Activated naive CD4-positive, alpha-beta T cell treated with anti-CD3 and anti-CD28 coated beads, Interleukin-2, amount 10 ng/mL, durations not matched to agents 7 days and 5 days (primary cell): ENCODE results near the gene NUP85.
"Not testable (repeated sequence)": the region's sequence is repeated elsewhere in the genome, so short reads cannot be mapped to it uniquely, and the experiment has no call there.

Source experiments
- CTCF ChIA-PET: fragments of 350-600 bp; sonication (Branson Sonifier 250); formaldehyde crosslinking; loops from one replicate; lab custom pipeline; 2021; ENCODE audit warnings: antibody characterized with exemption; lab: Charles Lee
- DNase-seq: peaks from one replicate; pipeline ENCODE4 v3.0.0-alpha.2; 2020
- H3K27ac Mint-ChIP-seq: one replicate; pipeline ENCODE4 v1.8.0; 2021; ENCODE audit warnings: mild to moderate bottlenecking, moderate library complexity, mixed read lengths
- H3K27me3 Mint-ChIP-seq: one replicate; pipeline ENCODE4 v1.8.0; 2021; ENCODE audit warnings: mild to moderate bottlenecking, mixed read lengths
- H3K36me3 Mint-ChIP-seq: one replicate; pipeline ENCODE4 v1.8.0; 2021; ENCODE audit warnings: mixed read lengths
- H3K4me1 Mint-ChIP-seq: one replicate; pipeline ENCODE4 v1.8.0; 2021; ENCODE audit warnings: mixed read lengths
- H3K4me3 Mint-ChIP-seq: one replicate; pipeline ENCODE4 v1.8.0; 2021; ENCODE audit warnings: mild to moderate bottlenecking, moderate library complexity, mixed read lengths
- H3K9me3 Mint-ChIP-seq: one replicate; pipeline ENCODE4 v1.8.0; 2021; ENCODE audit warnings: mixed read lengths

NUP85 gene

GRCh38 chr17:75240394-75241142, 35.1 kb downstream of the NUP85 start:
- Mint-ChIP-seq H3K9me3 (no peaks in the 10 kb centered on the region), H3K27ac (peak overlapping the region; percentile 25), H3K36me3 (peaks cover 59% of the 10 kb centered on the region), H3K4me1 (peaks cover 25% of the 10 kb centered on the region), H3K4me3 (no peak overlapping the region), H3K27me3 (no peaks in the 10 kb centered on the region)
- CTCF ChIA-PET: interaction anchor here (0.5 to 4.9 kb wide), 28 partner anchors 8 to 285 kb away, joined by 3 to 42 read pairs (median 4); partner anchors contain the start of genes GGA3, GRB2, LLGL2 and MIF4GD
- peak; percentile 54 for DNase-seq

- DNase-seq: no peak
- Mint-ChIP-seq H3K36me3 (peaks cover 61% of the 10 kb centered on the region), H3K4me3 (no peak overlapping the region), H3K9me3 (no peaks in the 10 kb centered on the region), H3K27ac (no peak overlapping the region), H3K27me3 (no peaks in the 10 kb centered on the region), H3K4me1 (peaks cover 25% of the 10 kb centered on the region)
- CTCF ChIA-PET: interaction anchor here (0.5 to 4.9 kb wide), 14 partner anchors 8 to 193 kb away, joined by 3 to 42 read pairs (median 7); partner anchors contain the start of genes GGA3, MIF4GD, MRPS7 and NUP85
These were observed 35.6 kb downstream of the NUP85 start for GRCh38 chr17:75241143-75241430.

GRCh38 chr17:75241502-75241901, 36.0 kb downstream of the NUP85 start:
- Mint-ChIP-seq H3K4me3 (no peak overlapping the region), H3K36me3 (peaks cover 60% of the 10 kb centered on the region)

GRCh38 chr17:75241996-75242460, 36.5 kb downstream of the NUP85 start:
- no peak for DNase-seq

More at GRCh38 chr17:75241502-75241901, 36.0 kb downstream of the NUP85 start:
- Mint-ChIP-seq H3K27ac (peak overlapping the region; percentile 54), H3K9me3 (no peaks in the 10 kb centered on the region), H3K4me1 (peaks cover 25% of the 10 kb centered on the region), H3K27me3 (no peaks in the 10 kb centered on the region)
- no peak for DNase-seq
- CTCF ChIA-PET: interaction anchor here (0.7 to 4.9 kb wide), 8 partner anchors 7 to 193 kb away, joined by 3 to 42 read pairs (median 7); partner anchors contain the start of genes GGA3, MRPS7 and NUP85

GRCh38 chr17:75242461-75243042, 37.1 kb downstream of the NUP85 start:
- CTCF ChIA-PET: interaction anchor here (0.8 to 4.9 kb wide), 4 partner anchors 16 to 171 kb away, joined by 3 to 25 read pairs (median 3); partner anchors contain the start of genes GGA3 and MRPS7
- no peak overlapping the region for H3K4me3 Mint-ChIP-seq
- peaks cover 25% of the 10 kb centered on the region for H3K4me1 Mint-ChIP-seq
- DNase-seq: no peak
- H3K9me3 Mint-ChIP-seq: no peaks in the 10 kb centered on the region
- H3K36me3 Mint-ChIP-seq: peaks cover 54% of the 10 kb centered on the region
- H3K27ac Mint-ChIP-seq: peak overlapping the region; percentile 84
- H3K27me3 Mint-ChIP-seq: no peaks in the 10 kb centered on the region

More at GRCh38 chr17:75241996-75242460, 36.5 kb downstream of the NUP85 start:
- CTCF ChIA-PET: interaction anchor here (0.7 to 4.9 kb wide), 5 partner anchors 10 to 172 kb away, joined by 3 to 25 read pairs (median 3); partner anchors contain the start of genes GGA3 and MRPS7
- peak overlapping the region; percentile 84 for H3K27ac Mint-ChIP-seq
- H3K4me3 Mint-ChIP-seq: no peak overlapping the region
- H3K4me1 Mint-ChIP-seq: peaks cover 25% of the 10 kb centered on the region
- H3K36me3 Mint-ChIP-seq: peaks cover 60% of the 10 kb centered on the region
- no peaks in the 10 kb centered on the region for H3K27me3 Mint-ChIP-seq
- H3K9me3 Mint-ChIP-seq: no peaks in the 10 kb centered on the region

- Mint-ChIP-seq H3K27me3 (no peaks in the 10 kb centered on the region), H3K9me3 (no peaks in the 10 kb centered on the region), H3K36me3 (peaks cover 48% of the 10 kb centered on the region), H3K27ac (peak overlapping the region; percentile 8), H3K4me1 (peaks cover 21% of the 10 kb centered on the region), H3K4me3 (no peak overlapping the region)
- CTCF ChIA-PET: interaction anchor here (0.7 to 1.6 kb wide), 2 partner anchors 9 to 27 kb away, joined by 3 to 4 read pairs; partner anchors contain the start of gene MIF4GD
- no peak for DNase-seq
These were observed 38.8 kb downstream of the NUP85 start for GRCh38 chr17:75244133-75244866.

- Mint-ChIP-seq H3K36me3 (peaks cover 51% of the 10 kb centered on the region), H3K4me1 (peaks cover 28% of the 10 kb centered on the region), H3K9me3 (no peaks in the 10 kb centered on the region), H3K4me3 (no peak overlapping the region), H3K27ac (no peak overlapping the region), H3K27me3 (no peaks in the 10 kb centered on the region)
- no peak for DNase-seq
- CTCF ChIA-PET: interaction anchor here (0.6 to 1.6 kb wide), 2 partner anchors 26 to 73 kb away, joined by 3 read pairs; partner anchors contain the start of gene MIF4GD
These were observed 39.5 kb downstream of the NUP85 start for GRCh38 chr17:75245011-75245410.

GRCh38 chr17:75246404-75246803, 40.9 kb downstream of the NUP85 start:
- no peak overlapping the region for H3K27ac Mint-ChIP-seq
- H3K4me1 Mint-ChIP-seq: peaks cover 37% of the 10 kb centered on the region
- no peak for DNase-seq
- H3K36me3 Mint-ChIP-seq: peaks cover 43% of the 10 kb centered on the region
- H3K9me3 Mint-ChIP-seq: no peaks in the 10 kb centered on the region
- H3K4me3 Mint-ChIP-seq: no peak overlapping the region
- CTCF ChIA-PET: interaction anchor here (0.6 kb wide), 1 partner anchor 16 kb away, joined by 5 read pairs; no protein-coding TSS in a partner anchor
- H3K27me3 Mint-ChIP-seq: no peaks in the 10 kb centered on the region

GRCh38 chr17:75249564-75249963, 44.1 kb downstream of the NUP85 start:
- no peaks in the 10 kb centered on the region for H3K9me3 Mint-ChIP-seq
- CTCF ChIA-PET: interaction anchor here (1.0 to 3.8 kb wide), 6 partner anchors 11 to 163 kb away, joined by 4 to 42 read pairs (median 8); partner anchors contain the start of gene MIF4GD
- H3K4me3 Mint-ChIP-seq: peak overlapping the region; percentile 64
- peaks cover 21% of the 10 kb centered on the region for H3K36me3 Mint-ChIP-seq
- H3K27me3 Mint-ChIP-seq: no peaks in the 10 kb centered on the region
- peak overlapping the region; percentile 90 for H3K27ac Mint-ChIP-seq
- DNase-seq: no peak
- H3K4me1 Mint-ChIP-seq: peaks cover 41% of the 10 kb centered on the region

- H3K27ac Mint-ChIP-seq: peak overlapping the region; percentile 90
- H3K36me3 Mint-ChIP-seq: peaks cover 20% of the 10 kb centered on the region
- CTCF ChIA-PET: interaction anchor here (0.7 to 3.8 kb wide), 9 partner anchors 10 to 162 kb away, joined by 3 to 42 read pairs (median 5); partner anchors contain the start of gene MIF4GD
- DNase-seq: peak; percentile 78
- no peaks in the 10 kb centered on the region for H3K27me3 Mint-ChIP-seq
- no peaks in the 10 kb centered on the region for H3K9me3 Mint-ChIP-seq
- H3K4me1 Mint-ChIP-seq: peaks cover 40% of the 10 kb centered on the region
- peak overlapping the region; percentile 64 for H3K4me3 Mint-ChIP-seq
These were observed 44.6 kb downstream of the NUP85 start for GRCh38 chr17:75250009-75250471.

- H3K4me1 Mint-ChIP-seq: peaks cover 50% of the 10 kb centered on the region
These were observed 46.7 kb downstream of the NUP85 start for GRCh38 chr17:75252039-75252816.

GRCh38 chr17:75255954-75256698, 50.6 kb downstream of the NUP85 start:
- DNase-seq, H3K27ac Mint-ChIP-seq, H3K9me3 Mint-ChIP-seq, CTCF ChIA-PET, H3K27me3 Mint-ChIP-seq, H3K4me3 Mint-ChIP-seq, H3K36me3 Mint-ChIP-seq: not testable (repeated sequence)
- peaks cover 61% of the 10 kb centered on the region for H3K4me1 Mint-ChIP-seq

More at GRCh38 chr17:75252039-75252816, 46.7 kb downstream of the NUP85 start:
- no peak for DNase-seq
- Mint-ChIP-seq H3K9me3 (no peaks in the 10 kb centered on the region), H3K36me3 (peaks cover 3% of the 10 kb centered on the region), H3K27me3 (no peaks in the 10 kb centered on the region), H3K4me3 (no peak overlapping the region), H3K27ac (peak overlapping the region; percentile 21)
- CTCF ChIA-PET: interaction anchor here (0.6 to 0.9 kb wide), 2 partner anchors 12 to 81 kb away, joined by 3 read pairs; no protein-coding TSS in a partner anchor
